Measurements from ENCODE around the gene SCUBE2.
"Not testable (repeated sequence)": the region's sequence is repeated elsewhere in the genome, so short reads cannot be mapped to it uniquely, and the experiment has no call there.

SCUBE2 gene

DNA sequence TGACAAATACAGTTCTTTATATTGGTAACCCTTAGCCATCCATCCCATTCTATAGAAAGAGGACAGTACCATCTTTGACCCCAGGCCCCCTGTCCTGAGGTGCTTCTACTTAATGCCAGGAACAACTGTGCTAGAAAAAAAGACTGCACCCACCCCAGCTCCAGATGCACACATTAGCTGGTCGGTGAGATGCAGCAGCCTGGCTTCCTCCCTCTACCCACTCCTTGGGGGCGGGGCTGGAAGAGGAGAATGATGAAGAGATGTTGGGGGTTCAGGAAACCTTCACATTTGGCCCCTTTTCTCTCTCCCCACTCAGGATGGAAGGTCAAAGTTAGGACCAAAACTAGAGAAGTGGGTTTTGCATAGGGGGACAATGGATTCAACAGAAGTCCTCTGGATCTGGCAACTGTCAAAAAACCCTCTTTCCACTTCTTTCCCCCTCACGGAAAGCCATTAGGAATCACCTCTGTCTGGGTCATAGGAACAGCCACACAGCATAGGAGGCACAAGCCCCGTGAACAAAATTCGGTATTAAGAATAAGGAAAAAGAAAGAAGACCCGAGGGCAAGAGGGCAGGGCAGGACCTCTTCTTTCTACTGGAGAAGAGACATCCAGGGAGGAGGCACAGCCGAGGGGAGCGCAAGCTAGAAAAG, 88.4 kb downstream of the SCUBE2 start:
- DNase-seq, result peak; percentile 2

DNA sequence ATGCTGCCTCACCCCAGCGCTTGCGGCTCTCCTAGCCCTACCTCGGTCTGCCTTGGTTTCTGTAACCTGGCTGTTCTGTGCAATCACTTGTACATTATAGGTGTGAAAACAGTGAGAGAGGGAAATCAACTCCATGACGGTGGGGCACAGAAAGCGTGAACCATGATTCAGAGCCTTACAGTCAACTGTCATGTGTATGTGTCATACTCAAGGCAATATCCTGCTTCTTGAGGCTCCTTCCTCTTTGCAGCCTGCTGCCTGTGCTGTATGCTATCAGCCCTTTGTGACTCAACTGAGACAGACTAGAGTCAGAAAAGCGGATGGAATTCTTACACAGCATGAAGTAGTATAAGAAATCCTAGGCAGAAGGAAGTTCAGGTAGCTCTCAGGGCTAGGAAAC, 89.7 kb downstream of the SCUBE2 start:
- peak; percentile 34 for DNase-seq

DNA sequence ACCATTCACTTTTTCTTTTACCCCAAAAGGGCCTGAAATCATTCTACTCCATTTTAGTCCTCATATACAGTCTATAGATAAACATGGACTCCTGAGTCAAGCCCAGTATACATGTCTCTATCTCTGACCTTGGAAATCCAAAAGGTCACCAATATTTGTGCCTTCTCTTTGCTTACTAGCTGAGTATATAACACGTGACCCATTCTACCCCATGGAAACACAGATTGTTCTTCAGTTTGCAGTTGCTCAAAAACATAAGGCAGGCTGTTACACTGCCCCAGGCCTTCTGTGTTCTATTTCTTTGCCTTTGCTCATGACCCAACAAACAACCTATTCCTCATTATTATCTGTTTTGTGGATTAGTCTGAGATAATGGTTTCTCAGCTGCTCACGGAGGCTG, 93.4 kb downstream of the SCUBE2 start:
- no peak for DNase-seq

DNA sequence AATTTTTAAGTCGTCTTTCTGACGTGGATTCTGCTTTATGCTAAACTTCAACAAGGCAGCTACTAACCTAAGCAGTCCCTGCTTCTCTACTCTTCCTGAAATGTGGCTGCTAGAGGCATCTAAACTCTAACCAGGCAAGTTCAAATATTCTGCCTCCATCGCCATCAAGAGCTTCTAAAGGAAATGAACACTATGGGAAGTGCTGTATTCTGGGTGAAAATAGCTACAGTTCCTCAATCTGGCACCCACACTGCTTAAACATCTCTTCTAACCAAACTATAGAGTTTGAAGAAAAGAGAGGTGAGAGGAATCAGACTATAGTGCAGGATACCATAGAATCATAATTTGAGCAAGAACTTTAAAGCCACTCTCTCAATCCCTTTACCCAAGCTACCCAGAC, 93.9 kb downstream of the SCUBE2 start:
- DNase-seq, result no peak

DNA sequence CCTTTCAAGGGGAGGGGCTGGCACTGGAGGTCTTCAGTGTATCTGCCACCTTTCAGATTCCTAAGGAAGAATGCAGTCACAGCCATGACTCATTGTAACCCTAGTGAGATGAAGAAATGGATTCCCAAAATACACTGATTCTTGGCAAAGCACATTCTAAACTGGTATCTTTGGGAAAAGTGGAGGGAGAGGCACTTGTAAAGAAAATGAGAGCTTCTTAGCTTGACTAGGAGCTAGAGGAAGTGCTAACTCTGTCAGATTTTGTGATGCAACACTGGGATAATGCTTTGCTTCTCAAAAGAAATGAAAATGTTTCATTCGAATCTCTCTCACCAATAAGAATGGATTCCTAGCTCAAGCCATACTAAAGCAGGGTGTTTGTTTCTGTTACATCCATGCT, 101.9 kb downstream of the SCUBE2 start:
- DNase-seq, result no peak

DNA sequence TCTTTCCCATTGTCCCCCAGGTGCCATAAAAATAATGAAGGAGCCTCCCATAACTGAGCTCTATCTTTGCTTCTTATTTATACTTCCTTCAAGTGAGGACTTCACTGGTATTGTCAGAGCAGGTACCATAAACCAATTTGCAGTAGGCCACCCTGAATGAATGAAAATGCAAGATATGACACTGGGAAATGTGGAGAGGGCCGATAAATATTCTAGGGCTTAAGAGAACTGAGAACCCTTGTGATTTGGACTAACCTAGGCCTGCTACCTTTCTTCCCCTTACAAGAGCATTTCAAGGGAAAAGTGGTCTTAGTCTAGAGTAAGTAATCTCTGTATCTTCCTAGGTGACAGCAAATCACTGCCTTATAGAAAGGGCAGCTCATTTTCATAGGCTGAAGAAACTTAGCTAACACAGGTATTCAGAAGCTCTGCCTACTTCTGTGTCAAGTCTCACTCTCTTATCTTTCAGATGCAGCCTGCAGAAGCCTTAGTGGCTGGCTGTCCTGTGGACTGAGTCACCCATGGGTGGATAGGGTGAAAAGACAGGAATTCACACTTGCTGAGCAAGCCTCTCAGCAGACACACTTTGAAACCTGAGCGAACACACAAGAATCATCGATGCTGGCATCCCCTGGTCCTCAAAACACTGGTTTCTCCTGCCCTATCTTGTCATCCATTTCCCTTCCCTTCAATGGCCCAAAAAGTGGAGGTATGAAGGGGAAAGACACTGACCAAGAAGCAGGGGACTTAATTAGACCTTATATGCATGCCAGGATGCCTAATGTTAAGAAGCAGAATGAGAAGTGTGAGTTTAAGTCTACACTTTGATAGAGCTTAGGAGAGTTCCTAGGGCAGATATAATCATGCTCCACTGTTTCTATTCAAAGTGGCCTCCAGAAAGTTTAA, 102.8 kb downstream of the SCUBE2 start:
- DNase-seq, result no peak

DNA sequence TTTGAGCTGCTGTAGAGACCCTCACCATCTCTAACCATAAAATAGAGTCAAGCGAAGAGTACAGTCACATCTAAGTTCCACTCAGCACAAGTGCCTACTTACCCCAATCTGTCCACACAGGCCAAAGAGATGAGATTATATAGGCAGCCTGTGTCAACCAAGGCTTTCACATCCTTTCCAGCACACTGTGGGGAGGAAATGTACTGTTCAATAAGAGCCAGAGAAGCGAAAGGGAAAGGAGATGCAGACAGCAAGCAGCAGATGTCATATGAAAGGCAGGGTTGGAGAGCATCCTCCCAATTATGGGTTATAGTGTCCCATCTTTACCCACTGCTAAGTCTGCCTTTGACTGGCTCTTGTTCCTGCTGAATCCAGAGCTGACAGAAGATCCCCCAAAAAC, 104.0 kb downstream of the SCUBE2 start:
- DNase-seq, result no peak

DNA sequence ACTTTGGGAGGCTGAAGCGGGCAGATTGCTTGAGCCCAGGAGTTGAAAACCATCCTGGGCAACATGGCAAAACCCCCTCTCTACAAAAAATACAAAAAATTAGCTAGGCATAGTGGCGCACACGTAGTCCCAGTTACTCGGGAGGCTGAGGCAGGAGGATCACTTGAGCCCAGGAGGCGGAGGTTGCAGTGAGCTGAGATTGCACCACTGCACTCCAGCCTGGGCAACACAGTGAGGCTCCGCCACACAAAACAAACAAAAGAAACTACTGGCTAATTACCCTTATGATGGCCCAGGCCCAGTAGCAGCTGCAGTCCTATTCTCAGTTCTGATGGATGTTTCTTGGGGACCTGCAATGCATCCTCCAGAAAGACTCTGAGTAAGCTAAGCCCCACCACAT, 104.6 kb downstream of the SCUBE2 start:
- not testable (repeated sequence) for DNase-seq

DNA sequence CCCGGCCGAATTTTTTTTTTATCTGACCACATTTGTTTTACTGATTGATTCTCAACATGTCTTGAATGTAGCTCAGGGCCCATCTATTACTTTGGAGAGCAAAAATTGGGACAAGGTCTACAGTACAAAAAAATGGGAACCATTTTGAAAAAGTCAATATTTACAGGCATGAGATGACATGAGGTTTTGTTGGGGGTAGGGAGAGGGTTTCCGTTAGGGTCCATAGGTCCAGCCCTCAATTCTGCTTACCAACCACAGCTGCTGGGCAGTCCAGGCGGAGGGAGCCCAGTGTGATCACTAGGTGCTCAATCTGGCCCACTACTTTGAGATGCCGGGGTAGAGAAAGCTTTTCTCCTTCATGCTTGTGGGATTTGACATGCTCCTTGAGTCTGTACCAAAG, 105.9 kb downstream of the SCUBE2 start:
- DNase-seq, result no peak

DNA sequence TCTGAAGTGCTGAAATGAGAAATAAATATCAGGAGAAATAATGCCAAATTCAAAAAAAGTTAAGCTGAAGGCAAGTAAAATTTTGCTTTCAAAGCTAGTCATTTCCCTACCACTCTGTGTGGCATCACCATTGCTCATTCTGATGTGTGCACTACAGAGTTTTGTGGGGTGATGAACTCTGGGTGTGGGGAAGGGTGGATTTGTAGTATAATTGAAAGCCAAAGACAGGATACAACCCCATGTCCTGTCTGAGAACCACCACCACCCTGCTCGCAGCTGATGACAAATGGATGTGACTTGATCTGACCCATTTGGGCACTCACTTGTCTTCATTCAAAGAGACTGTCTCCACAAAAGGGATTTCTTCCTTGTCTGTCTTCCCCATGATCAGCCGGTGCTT, 107.8 kb downstream of the SCUBE2 start:
- DNase-seq, result no peak

DNA sequence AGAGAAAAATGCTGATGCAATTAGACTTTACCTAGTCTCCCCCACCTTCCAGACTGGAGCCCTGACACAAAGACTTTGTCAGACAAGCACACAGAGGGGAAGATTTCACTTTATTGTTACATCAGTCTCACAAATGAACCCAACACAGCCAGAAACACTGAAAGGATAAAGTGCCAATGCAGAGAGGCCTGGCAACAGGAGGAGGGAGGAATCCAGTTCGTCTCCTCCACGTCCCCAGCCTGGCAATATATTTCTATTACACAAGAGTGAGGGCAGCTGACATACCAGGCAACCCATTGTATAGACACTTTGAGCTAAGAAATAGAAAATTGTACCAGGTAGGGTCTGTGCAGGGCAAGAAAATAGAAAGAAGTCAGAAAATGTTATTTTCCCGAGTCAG, 110.9 kb downstream of the SCUBE2 start:
- no peak for DNase-seq

DNA sequence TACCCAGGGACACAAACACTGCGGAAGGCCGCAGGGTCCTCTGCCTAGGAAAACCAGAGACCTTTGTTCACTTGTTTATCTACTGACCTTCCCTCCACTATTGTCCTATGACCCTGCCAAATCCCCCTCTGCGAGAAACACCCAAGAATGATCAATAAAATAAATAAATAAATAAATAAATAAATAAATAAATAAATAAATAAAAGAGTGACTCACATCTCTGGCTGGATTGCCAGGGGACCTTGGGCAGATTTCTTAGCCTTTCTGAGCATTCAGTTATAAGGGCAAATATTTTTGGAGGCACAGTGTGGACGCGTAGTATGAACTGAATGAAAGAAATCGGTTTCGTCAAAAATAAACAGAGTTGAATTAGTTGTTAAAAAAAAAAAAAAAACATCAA, 112.0 kb downstream of the SCUBE2 start:
- DNase-seq, result not testable (repeated sequence)

DNA sequence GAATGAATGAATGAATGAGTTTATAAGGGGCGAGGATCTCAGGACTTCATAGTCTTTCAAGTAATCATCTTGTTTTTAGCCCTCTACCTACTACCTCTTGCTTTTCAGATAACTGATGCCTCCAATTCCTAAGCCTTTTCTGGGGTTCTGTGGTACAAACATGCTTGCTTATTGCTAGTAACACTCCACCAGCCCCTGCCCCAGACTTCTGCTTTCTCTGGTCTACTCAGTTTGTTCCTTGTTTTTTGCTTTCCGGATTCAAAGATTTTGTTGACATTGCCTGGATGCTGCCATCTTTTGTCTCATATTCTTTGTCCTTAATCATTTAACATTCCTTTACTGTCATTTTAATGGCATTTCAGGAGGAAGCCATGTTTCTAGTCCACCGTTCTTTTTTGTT, 118.3 kb downstream of the SCUBE2 start:
- no peak for DNase-seq

DNA sequence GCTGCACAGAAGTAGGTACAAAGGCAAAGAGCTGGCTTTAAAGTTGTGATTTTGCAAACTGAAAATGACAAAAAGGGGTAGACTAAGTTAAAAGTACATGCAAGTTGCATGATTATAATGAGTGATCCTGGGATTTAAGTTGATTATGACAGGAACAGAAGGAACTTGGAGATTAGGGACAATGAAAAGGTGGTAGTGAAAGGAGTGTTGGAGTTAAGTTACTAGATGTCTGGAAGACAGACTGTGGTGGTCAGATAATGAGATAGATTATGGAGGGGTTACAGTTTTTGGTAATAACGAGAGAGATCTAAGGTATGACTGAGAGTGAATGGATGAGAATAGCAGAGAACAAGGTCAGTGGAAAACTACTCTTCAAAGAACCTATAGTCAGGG, 119.5 kb downstream of the SCUBE2 start:
- no peak for DNase-seq

DNA sequence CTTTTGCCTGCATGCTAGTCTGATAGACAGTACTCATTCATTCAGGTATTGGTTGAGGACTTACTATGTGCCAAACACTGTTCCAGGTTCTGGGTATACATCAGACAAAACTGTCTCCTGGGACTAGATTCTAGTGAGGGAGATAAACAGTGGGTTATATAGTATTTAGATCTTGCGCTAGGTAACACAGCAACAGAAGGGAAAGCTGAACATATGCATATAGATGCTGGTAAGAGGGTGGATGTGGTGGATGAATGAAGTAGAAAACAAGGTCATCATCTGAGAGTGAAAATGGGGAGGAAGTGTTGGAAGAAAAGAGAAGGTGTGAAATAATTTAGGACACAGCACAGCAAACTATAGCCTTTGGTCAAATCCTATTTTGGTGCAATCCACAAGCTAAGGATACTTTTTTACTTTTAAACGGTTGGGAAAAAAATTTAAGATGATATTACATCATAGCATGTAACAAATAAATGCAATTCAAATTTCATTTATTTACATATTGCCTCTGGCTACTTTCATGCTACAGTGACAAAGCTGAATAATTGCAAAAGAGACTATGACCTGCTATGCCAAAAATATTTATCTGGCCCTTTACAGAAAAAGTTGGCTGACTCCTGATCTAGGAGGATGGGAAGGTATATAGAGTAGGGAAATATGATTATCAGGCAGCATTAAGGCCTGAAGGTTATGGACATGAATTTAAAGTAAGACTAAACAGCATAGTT, 120.0 kb downstream of the SCUBE2 start:
- no peak for DNase-seq
